WTC11 (cell line): ENCODE results near the gene PLEKHB1. TPM values are rescaled to one million over a fixed set of nuclear protein-coding genes. Genes with fewer than 3 reads are reported as not detected.

Experiments used
- ATAC-seq: fragments of 200-7000 bp; cut with Tn5 transposase; 2 replicates; pipeline ENCODE4 v1.10.0; 2021; ENCODE audit warnings: mild to moderate bottlenecking, moderate library complexity
- CTCF ChIA-PET: fragments of 300-600 bp; sonication (Branson Sonifier 250); formaldehyde crosslinking; loops from one replicate; lab custom pipeline; 2021; ENCODE audit warnings: antibody characterized with exemption; lab: Charles Lee
- POLR2A ChIA-PET: fragments of 350-600 bp; sonication (Branson Sonifier 250); formaldehyde crosslinking; loops from one replicate; lab custom pipeline; 2021; ENCODE audit warnings: antibody characterized with exemption; lab: Charles Lee
- DNase-seq: peaks from one replicate; pipeline ENCODE4 v3.0.0; 2021; ENCODE audit warnings: low spot score
- H3K27ac Mint-ChIP-seq: 2 replicates; pipeline ENCODE4 v1.8.0; 2021; ENCODE audit warnings: mixed read lengths
- H3K27me3 Mint-ChIP-seq: 2 replicates; pipeline ENCODE4 v1.8.0; 2021; ENCODE audit warnings: low read depth, mild to moderate bottlenecking, moderate library complexity, mixed read lengths
- H3K36me3 Mint-ChIP-seq: 2 replicates; pipeline ENCODE4 v1.8.0; 2021; ENCODE audit warnings: mixed read lengths
- H3K4me1 Mint-ChIP-seq: 2 replicates; pipeline ENCODE4 v1.8.0; 2022; ENCODE audit warnings: mixed read lengths
- H3K4me3 Mint-ChIP-seq: 2 replicates; pipeline ENCODE4 v1.8.0; 2021; ENCODE audit warnings: mild to moderate bottlenecking, moderate library complexity, mixed read lengths
- H3K9me3 Mint-ChIP-seq: 2 replicates; pipeline ENCODE4 v1.8.0; 2021; ENCODE audit warnings: mixed read lengths
- ARID4B ChIP-seq: sonication (generic); formaldehyde crosslinking; IDR thresholded peaks from 2 replicates; pipeline ENCODE4 v1.8.0; 2023; ENCODE audit warnings: missing genetic modification reagents, mild to moderate bottlenecking, borderline replicate concordance
- ESRRA ChIP-seq: sonication (generic); formaldehyde crosslinking; IDR thresholded peaks from 2 replicates; pipeline ENCODE4 v1.8.1; 2022; ENCODE audit warnings: mild to moderate bottlenecking, missing genetic modification reagents, borderline replicate concordance
- GTF2I ChIP-seq: fragments of 250-450 bp; sonication (Bioruptor Pico); conservative IDR thresholded peaks from 2 replicates; pipeline ENCODE4 v1.4.0; 2021; ENCODE audit warnings: mild to moderate bottlenecking
- IRF2 ChIP-seq: sonication (generic); formaldehyde crosslinking; IDR thresholded peaks from 2 replicates; pipeline ENCODE4 v1.8.0; 2022; ENCODE audit warnings: low read depth, missing genetic modification reagents, borderline replicate concordance
- MAX ChIP-seq: sonication (generic); formaldehyde crosslinking; IDR thresholded peaks from 2 replicates; pipeline ENCODE4 v1.8.0; 2022; ENCODE audit warnings: mild to moderate bottlenecking, missing genetic modification reagents
- MXD4 ChIP-seq: fragments of 250-450 bp; sonication (Bioruptor Pico); IDR thresholded peaks from 2 replicates; pipeline ENCODE4 v1.8.0; 2021; ENCODE audit warnings: mild to moderate bottlenecking, moderate library complexity, borderline replicate concordance
- NFE2L1 ChIP-seq: sonication (generic); formaldehyde crosslinking; IDR thresholded peaks from 2 replicates; pipeline ENCODE4 v1.8.1; 2023; ENCODE audit warnings: missing genetic modification reagents
- PRDM15 ChIP-seq: sonication (generic); formaldehyde crosslinking; IDR thresholded peaks from 2 replicates; pipeline ENCODE4 v1.8.0; 2022; ENCODE audit warnings: missing genetic modification reagents
- TCF7 ChIP-seq: sonication (generic); formaldehyde crosslinking; IDR thresholded peaks from 2 replicates; pipeline ENCODE4 v1.8.0; 2022; ENCODE audit warnings: mild to moderate bottlenecking, low read depth, missing genetic modification reagents, moderate library complexity
- TEAD1 ChIP-seq: sonication (generic); formaldehyde crosslinking; IDR thresholded peaks from 2 replicates; pipeline ENCODE4 v1.8.0; 2022; ENCODE audit warnings: mild to moderate bottlenecking, missing genetic modification reagents
- TEAD4 ChIP-seq: sonication (generic); formaldehyde crosslinking; IDR thresholded peaks from 2 replicates; pipeline ENCODE4 v1.8.0; 2022; ENCODE audit warnings: mild to moderate bottlenecking, missing genetic modification reagents
- ZMAT4 ChIP-seq: fragments of 250-450 bp; sonication (Bioruptor Pico); IDR thresholded peaks from 2 replicates; pipeline ENCODE4 v1.9.0; 2021; ENCODE audit warnings: mild to moderate bottlenecking
- ZNF263 ChIP-seq: sonication (generic); formaldehyde crosslinking; IDR thresholded peaks from 2 replicates; pipeline ENCODE4 v1.8.1; 2022; ENCODE audit warnings: low read depth, mild to moderate bottlenecking, moderate library complexity, missing genetic modification reagents
- ZSCAN18 ChIP-seq: fragments of 250-450 bp; sonication (Bioruptor Pico); IDR thresholded peaks from 2 replicates; pipeline ENCODE4 v2.1.2; 2022; ENCODE audit warnings: mild to moderate bottlenecking, moderate library complexity
- total RNA-seq: library from RNA; stranded (reverse); gene quantifications from 3 replicates; pipeline ENCODE4 v1.2.3, GENCODE V29; 2021

PLEKHB1 gene
- total RNA-seq, 1 experiment from 2014 or later: 12.0 TPM

GRCh38 chr11:73662445-73663157 lies 16.2 kb downstream of the PLEKHB1 start:
- TF ChIP-seq ESRRA (CRISPR knock-in tag) (no peak), TEAD1 (CRISPR knock-in tag) (no peak), MXD4 (CRISPR knock-in tag) (no peak), ARID4B (CRISPR knock-in tag) (no peak)
- no peaks in the 10 kb centered on the region for H3K36me3 Mint-ChIP-seq
- H3K27me3 Mint-ChIP-seq: peaks cover 60% of the 10 kb centered on the region
- no peak overlapping the region for H3K27ac Mint-ChIP-seq
- DNase-seq: no peak
- ChIA-PET POLR2A (interaction anchor here (1.7 kb wide), 1 partner anchor 37 kb away, joined by 4 read pairs; no protein-coding TSS in a partner anchor), CTCF (interaction anchor here (0.6 to 5.9 kb wide), 13 partner anchors 16 to 312 kb away, joined by 3 to 328 read pairs (median 18); partner anchors contain the start of genes PLEKHB1 and RAB6A)
- peaks cover 13% of the 10 kb centered on the region for H3K4me1 Mint-ChIP-seq
- H3K4me3 Mint-ChIP-seq: no peak overlapping the region
- no peak for ATAC-seq
- H3K9me3 Mint-ChIP-seq: no peaks in the 10 kb centered on the region

GRCh38 chr11:73663604-73664495 lies 17.5 kb downstream of the PLEKHB1 start:
- no peaks in the 10 kb centered on the region for H3K36me3 Mint-ChIP-seq
- H3K9me3 Mint-ChIP-seq: no peaks in the 10 kb centered on the region
- H3K27ac Mint-ChIP-seq: no peak overlapping the region
- TF ChIP-seq MAX: no peak
- no peak for TF ChIP-seq GTF2I (CRISPR knock-in tag)
- TF ChIP-seq PRDM15 (CRISPR knock-in tag): no peak
- TF ChIP-seq ZNF263 (CRISPR knock-in tag): no peak
- no peak for TF ChIP-seq ESRRA (CRISPR knock-in tag)
- no peak for TF ChIP-seq TCF7 (CRISPR knock-in tag)
- TF ChIP-seq ZMAT4 (CRISPR knock-in tag): no peak
- TF ChIP-seq ZSCAN18: no peak
- TF ChIP-seq TEAD4: no peak
- no peak for TF ChIP-seq NFE2L1 (CRISPR knock-in tag)
- TF ChIP-seq IRF2 (CRISPR knock-in tag): no peak
- POLR2A ChIA-PET: no interaction called here
- H3K4me1 Mint-ChIP-seq: peaks cover 13% of the 10 kb centered on the region
- no peak overlapping the region for H3K4me3 Mint-ChIP-seq
- H3K27me3 Mint-ChIP-seq: peaks cover 48% of the 10 kb centered on the region
- CTCF ChIA-PET: interaction anchor here (0.8 to 5.9 kb wide), 3 partner anchors 37 to 267 kb away, joined by 4 to 328 read pairs (median 6); no protein-coding TSS in a partner anchor
- no peak for DNase-seq
- ATAC-seq: no peak
